Effector memory CD4-positive, alpha-beta T cell (primary cell): ENCODE measurements around the gene TSPAN10.

Experiments
- DNase-seq, 3 donors: peaks; one replicate each; pipeline ENCODE4 v3.0.0-alpha.2; 2020
- H3K27ac ChIP-seq: 2 replicates; pipeline ENCODE4 v1.7.0; 2013; ENCODE audit warnings: mild to moderate bottlenecking, low read length, moderate library complexity; ENCODE audit not compliant: insufficient read depth, poor library complexity, severe bottlenecking
- H3K27me3 ChIP-seq: replicated peaks from 2 replicates; pipeline ENCODE4 v1.7.0; 2013; ENCODE audit warnings: mild to moderate bottlenecking, low read length; ENCODE audit not compliant: insufficient read depth, control insufficient read depth, poor library complexity, severe bottlenecking
- H3K36me3 ChIP-seq: 2 replicates; pipeline ENCODE4 v1.7.0; 2013; ENCODE audit warnings: mild to moderate bottlenecking, low read length, moderate library complexity; ENCODE audit not compliant: control insufficient read depth, insufficient read depth
- H3K4me1 ChIP-seq: 2 replicates; pipeline ENCODE4 v1.7.0; 2013; ENCODE audit warnings: low read length, mild to moderate bottlenecking; ENCODE audit not compliant: control insufficient read depth, insufficient read depth, poor library complexity, severe bottlenecking
- H3K4me3 ChIP-seq: 2 replicates; pipeline ENCODE4 v1.7.0; 2013; ENCODE audit warnings: low read length, low read depth, mild to moderate bottlenecking; ENCODE audit not compliant: insufficient read depth, poor library complexity, severe bottlenecking
- H3K9me3 ChIP-seq: 2 replicates; pipeline ENCODE4 v1.7.0; 2013; ENCODE audit warnings: mild to moderate bottlenecking, low read length, moderate library complexity; ENCODE audit not compliant: control insufficient read depth

TSPAN10 gene

GRCh38 chr17:81648013-81648706 is 11.2 kb downstream of the TSPAN10 start:
- peaks cover 5% of the 10 kb centered on the region for H3K27me3 ChIP-seq

GRCh38 chr17:81648707-81649085 is 11.7 kb downstream of the TSPAN10 start:
- peaks cover 7% of the 10 kb centered on the region for H3K4me1 ChIP-seq
- H3K36me3 ChIP-seq: no peaks in the 10 kb centered on the region
- H3K4me3 ChIP-seq: no peak overlapping the region
- H3K27me3 ChIP-seq: peaks cover 5% of the 10 kb centered on the region
- H3K9me3 ChIP-seq: no peaks in the 10 kb centered on the region
- no peak for DNase-seq
- no peak overlapping the region for H3K27ac ChIP-seq

More at GRCh38 chr17:81648013-81648706, 11.2 kb downstream of the TSPAN10 start:
- no peaks in the 10 kb centered on the region for H3K36me3 ChIP-seq
- DNase-seq: no peak
- no peak overlapping the region for H3K4me3 ChIP-seq
- H3K4me1 ChIP-seq: peaks cover 2% of the 10 kb centered on the region
- no peak overlapping the region for H3K27ac ChIP-seq
- H3K9me3 ChIP-seq: no peaks in the 10 kb centered on the region

GRCh38 chr17:81650951-81651350 is 14.0 kb downstream of the TSPAN10 start:
- H3K27ac ChIP-seq: no peak overlapping the region
- no peaks in the 10 kb centered on the region for H3K36me3 ChIP-seq
- peaks cover 8% of the 10 kb centered on the region for H3K4me1 ChIP-seq
- no peak for DNase-seq
- no peak overlapping the region for H3K4me3 ChIP-seq
- H3K27me3 ChIP-seq: peaks cover 9% of the 10 kb centered on the region
- H3K9me3 ChIP-seq: no peaks in the 10 kb centered on the region

- Histone ChIP-seq H3K4me1 (peaks cover 8% of the 10 kb centered on the region), H3K27me3 (peaks cover 9% of the 10 kb centered on the region), H3K9me3 (no peaks in the 10 kb centered on the region), H3K4me3 (no peak overlapping the region), H3K27ac (no peak overlapping the region), H3K36me3 (no peaks in the 10 kb centered on the region)
- no peak for DNase-seq
These were observed 14.7 kb downstream of the TSPAN10 start for GRCh38 chr17:81651692-81652091.

GRCh38 chr17:81652906-81653771 is 16.1 kb downstream of the TSPAN10 start:
- H3K36me3 ChIP-seq: no peaks in the 10 kb centered on the region
- peaks cover 9% of the 10 kb centered on the region for H3K27me3 ChIP-seq
- no peak for DNase-seq
- no peaks in the 10 kb centered on the region for H3K9me3 ChIP-seq
- no peak overlapping the region for H3K27ac ChIP-seq
- no peak overlapping the region for H3K4me3 ChIP-seq
- H3K4me1 ChIP-seq: peaks cover 8% of the 10 kb centered on the region

- DNase-seq: no peak
- Histone ChIP-seq H3K36me3 (no peaks in the 10 kb centered on the region), H3K27ac (no peak overlapping the region), H3K4me1 (peaks cover 8% of the 10 kb centered on the region), H3K27me3 (peaks cover 3% of the 10 kb centered on the region), H3K9me3 (no peaks in the 10 kb centered on the region), H3K4me3 (no peak overlapping the region)
These were observed 18.6 kb downstream of the TSPAN10 start for GRCh38 chr17:81655378-81656117.

GRCh38 chr17:81656118-81656743 is 19.2 kb downstream of the TSPAN10 start, which contains the start of gene PDE6G:
TSS of gene PDE6G (minus strand) at chr17:81656542. CDS start at chr17:81653305, 3,237 bp downstream.
- Histone ChIP-seq H3K27me3 (peaks cover 3% of the 10 kb centered on the region), H3K36me3 (no peaks in the 10 kb centered on the region), H3K27ac (no peak within 1 kb of the TSS), H3K4me1 (peaks cover 8% of the 10 kb centered on the region), H3K9me3 (no peaks in the 10 kb centered on the region), H3K4me3 (no peak within 1 kb of the TSS)
- DNase-seq: no peak

- DNase-seq: no peak
- no peak overlapping the region for H3K27ac ChIP-seq
These were observed 19.8 kb downstream of the TSPAN10 start for GRCh38 chr17:81656835-81657234.

GRCh38 chr17:81659038-81659437 is 22.0 kb downstream of the TSPAN10 start:
- Histone ChIP-seq H3K4me1 (peaks cover 8% of the 10 kb centered on the region), H3K36me3 (no peaks in the 10 kb centered on the region), H3K9me3 (no peaks in the 10 kb centered on the region), H3K4me3 (no peak overlapping the region), H3K27me3 (peaks cover 3% of the 10 kb centered on the region), H3K27ac (no peak overlapping the region)
- DNase-seq: no peak

More at GRCh38 chr17:81656835-81657234, 19.8 kb downstream of the TSPAN10 start:
- peaks cover 8% of the 10 kb centered on the region for H3K4me1 ChIP-seq
- H3K9me3 ChIP-seq: no peaks in the 10 kb centered on the region
- no peaks in the 10 kb centered on the region for H3K36me3 ChIP-seq
- no peak overlapping the region for H3K4me3 ChIP-seq
- H3K27me3 ChIP-seq: peaks cover 3% of the 10 kb centered on the region
